NT2/D1 (cell line): ENCODE measurements around the gene TMEM94.

Experiments used
- SUZ12 ChIP-seq: IDR thresholded peaks from 2 replicates; pipeline ENCODE4 v1.6.1; 2011; ENCODE audit not compliant: insufficient read length, insufficient read depth; ENCODE audit errors: extremely low read depth
- YY1 ChIP-seq: IDR thresholded peaks from 2 replicates; pipeline ENCODE4 v1.6.1; 2011; ENCODE audit not compliant: insufficient read length, insufficient read depth
- ZNF274 ChIP-seq: IDR thresholded peaks from 2 replicates; pipeline ENCODE4 v1.6.1; 2011; ENCODE audit warnings: mild to moderate bottlenecking, low read depth, low read length

DNA sequence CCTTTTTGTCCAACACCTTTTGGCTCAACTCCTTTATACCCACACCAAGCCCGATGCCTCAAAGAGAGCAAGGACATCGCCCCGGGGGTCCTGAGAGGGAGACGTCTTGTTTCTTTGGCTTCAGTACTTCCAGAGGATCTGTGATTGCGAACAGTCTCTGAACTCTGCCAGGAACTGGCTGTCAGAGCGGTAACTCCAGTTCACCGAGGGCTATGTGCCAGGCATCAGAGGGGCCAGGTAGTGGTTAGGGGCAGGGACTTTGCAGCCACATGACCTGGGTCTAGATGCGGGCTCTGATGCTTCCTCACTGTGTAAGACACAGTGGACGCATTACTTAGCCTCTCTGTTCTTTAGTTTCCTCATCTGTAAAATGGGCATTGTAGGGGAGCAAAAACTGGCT is 90.7 kb downstream of the TMEM94 start:
- TF ChIP-seq YY1 (no peak), ZNF274 (no peak), SUZ12 (no peak)
